Measurements from ENCODE around the gene KAZN. TPM values are rescaled to one million over a fixed set of nuclear protein-coding genes. Genes with fewer than 3 reads are reported as not detected.

The KAZN gene
- total and polyA plus RNA-seq, 2 donors (not counting 1 experiment from before 2014, with no cell fraction given) = 3.4 to 5.0 TPM

GRCh38 chr1:14571810-14572767, 26.4 kb upstream of the KAZN start:
- Histone ChIP-seq H3K27ac (ENCODE audit: insufficient read depth, low read length) (no peak overlapping the region), H3K4me1 (ENCODE audit: control insufficient read depth, extremely low read depth, insufficient read depth, low read length) (no peaks in the 10 kb centered on the region), H3K27me3 (ENCODE audit: control insufficient read depth, insufficient read depth, low read length) (no peaks in the 10 kb centered on the region), H3K4me2 (ENCODE audit: extremely low read depth, insufficient read depth, low read length) (no peak overlapping the region), H2AFZ (ENCODE audit: low read length) (no peak overlapping the region), H3K36me3 (ENCODE audit: control insufficient read depth, insufficient read depth, low read length) (no peaks in the 10 kb centered on the region), H4K20me1 (ENCODE audit: control insufficient read depth, extremely low read depth, insufficient read depth, low read length) (no peaks in the 10 kb centered on the region), H3K9me3 (ENCODE audit: control insufficient read depth, insufficient read depth, low read depth, low read length) (no peaks in the 10 kb centered on the region), H3K4me3 (replicated peaks in 1 of 4; ENCODE audit: control extremely low read depth in 1 of 4, insufficient read depth in 1 of 4, low read depth in 3 of 4, low read length in 4 of 4) (no peak overlapping the region), H3K79me2 (ENCODE audit: control insufficient read depth, insufficient read depth, low read length) (no peaks in the 10 kb centered on the region), H3K9ac (ENCODE audit: insufficient read depth, low read length) (no peak overlapping the region)
- no peak for TF ChIP-seq EZH2 (IDR thresholded peaks at IDR 0.05; ENCODE audit: low read length, missing control alignments)
- TF ChIP-seq CTCF (conservative IDR thresholded peaks at IDR 0.05 in 1 of 2, IDR thresholded peaks at IDR 0.05 in 1 of 2; ENCODE audit: low read depth in 1 of 2, low read length in 2 of 2) = no peak
- no peak for DNase-seq (ENCODE audit: low read depth in 2 of 2)

GRCh38 chr1:14572861-14573260, 25.6 kb upstream of the KAZN start:
- no peak for TF ChIP-seq EZH2 (IDR thresholded peaks at IDR 0.05; ENCODE audit: low read length, missing control alignments)
- TF ChIP-seq CTCF (conservative IDR thresholded peaks at IDR 0.05 in 1 of 2, IDR thresholded peaks at IDR 0.05 in 1 of 2; ENCODE audit: low read depth in 1 of 2, low read length in 2 of 2) = no peak
- Histone ChIP-seq H3K4me2 (ENCODE audit: extremely low read depth, insufficient read depth, low read length) (no peak overlapping the region), H3K27ac (ENCODE audit: insufficient read depth, low read length) (no peak overlapping the region), H3K36me3 (ENCODE audit: control insufficient read depth, insufficient read depth, low read length) (no peaks in the 10 kb centered on the region), H3K4me1 (ENCODE audit: control insufficient read depth, extremely low read depth, insufficient read depth, low read length) (no peaks in the 10 kb centered on the region), H3K9ac (ENCODE audit: insufficient read depth, low read length) (no peak overlapping the region), H3K27me3 (ENCODE audit: control insufficient read depth, insufficient read depth, low read length) (no peaks in the 10 kb centered on the region), H3K4me3 (replicated peaks in 1 of 4; ENCODE audit: control extremely low read depth in 1 of 4, insufficient read depth in 1 of 4, low read depth in 3 of 4, low read length in 4 of 4) (no peak overlapping the region), H4K20me1 (ENCODE audit: control insufficient read depth, extremely low read depth, insufficient read depth, low read length) (no peaks in the 10 kb centered on the region), H2AFZ (ENCODE audit: low read length) (no peak overlapping the region), H3K9me3 (ENCODE audit: control insufficient read depth, insufficient read depth, low read depth, low read length) (no peaks in the 10 kb centered on the region), H3K79me2 (ENCODE audit: control insufficient read depth, insufficient read depth, low read length) (no peaks in the 10 kb centered on the region)
- no peak for DNase-seq (ENCODE audit: low read depth in 2 of 2)

GRCh38 chr1:14576155-14576554, 22.3 kb upstream of the KAZN start:
- H3K36me3 ChIP-seq (ENCODE audit: control insufficient read depth, insufficient read depth, low read length) = no peaks in the 10 kb centered on the region
- H3K27me3 ChIP-seq (ENCODE audit: control insufficient read depth, insufficient read depth, low read length) = no peaks in the 10 kb centered on the region
- H3K9ac ChIP-seq (ENCODE audit: insufficient read depth, low read length) = no peak overlapping the region
- H4K20me1 ChIP-seq (ENCODE audit: control insufficient read depth, extremely low read depth, insufficient read depth, low read length) = no peaks in the 10 kb centered on the region
- no peaks in the 10 kb centered on the region for H3K4me1 ChIP-seq (ENCODE audit: control insufficient read depth, extremely low read depth, insufficient read depth, low read length)
- H3K4me2 ChIP-seq (ENCODE audit: extremely low read depth, insufficient read depth, low read length) = no peak overlapping the region
- TF ChIP-seq EZH2 (IDR thresholded peaks at IDR 0.05; ENCODE audit: low read length, missing control alignments) (no peak), CTCF (conservative IDR thresholded peaks at IDR 0.05 in 1 of 2, IDR thresholded peaks at IDR 0.05 in 1 of 2; ENCODE audit: low read depth in 1 of 2, low read length in 2 of 2) (no peak)
- H3K79me2 ChIP-seq (ENCODE audit: control insufficient read depth, insufficient read depth, low read length) = no peaks in the 10 kb centered on the region
- H3K4me3 ChIP-seq (replicated peaks in 1 of 4; ENCODE audit: control extremely low read depth in 1 of 4, insufficient read depth in 1 of 4, low read depth in 3 of 4, low read length in 4 of 4) = no peak overlapping the region
- H3K27ac ChIP-seq (ENCODE audit: insufficient read depth, low read length) = no peak overlapping the region
- DNase-seq (ENCODE audit: low read depth in 2 of 2) = no peak
- H3K9me3 ChIP-seq (ENCODE audit: control insufficient read depth, insufficient read depth, low read depth, low read length) = no peaks in the 10 kb centered on the region
- H2AFZ ChIP-seq (ENCODE audit: low read length) = no peak overlapping the region

All from fibroblast of lung (primary cell).